Inflammatory macrophage treated with lipopolysaccharide for 4 hours (primary cell): Measurements from ENCODE around the gene SOHLH1.
A peak's percentile ranks its signal among the peaks of the same experiment; 100 is the strongest.

Experiments used
- DNase-seq: peaks from one replicate; pipeline ENCODE4 v3.0.0-alpha.2; 2020

Gene SOHLH1

GRCh38 chr9:135701959-135702721 is 2.9 kb upstream of the SOHLH1 start, which contains the start of gene KCNT1:
TSS of gene KCNT1 (plus strand) at chr9:135702185. CDS start at chr9:135702259, 74 bp downstream.
- DNase-seq: peak; percentile 6

- no peak for DNase-seq
Measured at GRCh38 chr9:135701067-135701958, 2.0 kb upstream of the SOHLH1 start.

- no peak for DNase-seq
Measured at GRCh38 chr9:135700525-135700924, 1.2 kb upstream of the SOHLH1 start.

GRCh38 chr9:135698767-135699166 is 514 bp downstream of the SOHLH1 start:
- DNase-seq: no peak

- DNase-seq: no peak
Measured at GRCh38 chr9:135698236-135698635, 1.0 kb downstream of the SOHLH1 start.

- no peak for DNase-seq
Measured at GRCh38 chr9:135697226-135697625, 2.1 kb downstream of the SOHLH1 start.

- DNase-seq: no peak
Measured at GRCh38 chr9:135696446-135696845, 2.8 kb downstream of the SOHLH1 start.

- DNase-seq: no peak
Measured at GRCh38 chr9:135695642-135696041, 3.6 kb downstream of the SOHLH1 start.

GRCh38 chr9:135695036-135695435 is 4.2 kb downstream of the SOHLH1 start:
- no peak for DNase-seq

GRCh38 chr9:135694414-135694813 is 4.9 kb downstream of the SOHLH1 start:
- no peak for DNase-seq

- no peak for DNase-seq
Measured at GRCh38 chr9:135693771-135694170, 5.5 kb downstream of the SOHLH1 start.

- no peak for DNase-seq
Measured at GRCh38 chr9:135693265-135693664, 6.0 kb downstream of the SOHLH1 start.

GRCh38 chr9:135692410-135692809 is 6.9 kb downstream of the SOHLH1 start:
- DNase-seq: no peak

- no peak for DNase-seq
Measured at GRCh38 chr9:135690836-135691570, 8.3 kb downstream of the SOHLH1 start.

GRCh38 chr9:135689011-135689410 is 10.3 kb downstream of the SOHLH1 start:
- DNase-seq: no peak

- DNase-seq: no peak
Measured at GRCh38 chr9:135687216-135687615, 12.1 kb downstream of the SOHLH1 start.

GRCh38 chr9:135684691-135685090 is 14.6 kb downstream of the SOHLH1 start:
- no peak for DNase-seq

- DNase-seq: no peak
Measured at GRCh38 chr9:135683401-135684034, 15.8 kb downstream of the SOHLH1 start.

- no peak for DNase-seq
Measured at GRCh38 chr9:135681161-135681560, 18.1 kb downstream of the SOHLH1 start.

- no peak for DNase-seq
Measured at GRCh38 chr9:135680056-135680455, 19.2 kb downstream of the SOHLH1 start.

- DNase-seq: no peak
Measured at GRCh38 chr9:135678236-135679017, 20.9 kb downstream of the SOHLH1 start.

- DNase-seq: no peak
Measured at GRCh38 chr9:135677641-135678168, 21.6 kb downstream of the SOHLH1 start.
